Measurements from ENCODE around the gene DUOXA2.
A peak's percentile ranks its signal among the peaks of the same experiment; 100 is the strongest.

DUOXA2 gene

GRCh38 chr15:45148076-45149059, 34.2 kb downstream of the DUOXA2 start:
- no peak for DNase-seq
- intact Hi-C loops (cut with DNase I): no loop called here

- DNase-seq: no peak
- intact Hi-C loops (cut with DNase I): no loop called here
Observed at GRCh38 chr15:45149060-45149459, 34.9 kb downstream of the DUOXA2 start.

GRCh38 chr15:45150481-45150880, 36.4 kb downstream of the DUOXA2 start:
- intact Hi-C loops (cut with DNase I): no loop called here
- no peak for DNase-seq

- intact Hi-C loops (cut with DNase I): no loop called here
- DNase-seq: no peak
Observed at GRCh38 chr15:45150997-45151396, 36.9 kb downstream of the DUOXA2 start.

DNA sequence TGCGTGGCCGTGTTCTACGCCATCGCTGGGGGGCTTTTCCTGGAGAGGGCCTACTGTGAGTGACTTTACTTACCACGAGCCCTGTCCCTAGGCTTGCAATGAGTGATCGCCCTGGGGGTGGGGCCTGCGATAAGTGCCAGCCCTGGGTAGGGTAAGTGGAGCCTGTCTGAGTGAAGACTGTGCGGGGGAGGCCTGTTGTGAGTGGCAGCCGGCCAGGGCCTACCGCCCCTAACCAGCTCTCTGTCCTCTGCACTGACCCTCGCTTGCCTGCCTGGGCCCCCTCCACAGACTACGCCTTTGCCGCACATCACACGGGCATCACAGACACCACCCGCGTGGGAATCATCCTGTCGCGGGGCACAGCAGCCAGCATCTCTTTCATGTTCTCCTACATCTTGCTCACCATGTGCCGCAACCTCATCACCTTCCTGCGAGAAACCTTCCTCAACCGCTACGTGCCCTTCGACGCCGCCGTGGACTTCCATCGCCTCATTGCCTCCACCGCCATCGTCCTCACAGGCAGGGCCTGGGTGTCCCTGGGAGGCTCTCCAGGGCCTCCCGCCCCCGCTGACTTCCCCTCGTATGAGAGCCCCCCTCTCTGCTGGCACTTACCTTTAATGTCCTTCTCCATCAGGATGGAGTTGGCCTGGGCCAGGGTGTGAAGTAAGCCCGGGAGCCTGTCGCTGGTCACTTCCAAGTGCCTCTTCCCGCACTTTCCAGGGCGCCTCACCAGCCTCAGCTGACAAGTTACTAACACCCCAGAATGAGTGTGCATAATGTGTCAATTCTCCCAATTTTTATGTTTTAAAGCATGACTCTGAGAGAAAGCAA, 38.1 kb downstream of the DUOXA2 start:
- intact Hi-C loops (cut with DNase I): no loop called here
- no peak for DNase-seq

GRCh38 chr15:45155739-45156138, 41.6 kb downstream of the DUOXA2 start:
- intact Hi-C loops (cut with DNase I): no loop called here

DNA sequence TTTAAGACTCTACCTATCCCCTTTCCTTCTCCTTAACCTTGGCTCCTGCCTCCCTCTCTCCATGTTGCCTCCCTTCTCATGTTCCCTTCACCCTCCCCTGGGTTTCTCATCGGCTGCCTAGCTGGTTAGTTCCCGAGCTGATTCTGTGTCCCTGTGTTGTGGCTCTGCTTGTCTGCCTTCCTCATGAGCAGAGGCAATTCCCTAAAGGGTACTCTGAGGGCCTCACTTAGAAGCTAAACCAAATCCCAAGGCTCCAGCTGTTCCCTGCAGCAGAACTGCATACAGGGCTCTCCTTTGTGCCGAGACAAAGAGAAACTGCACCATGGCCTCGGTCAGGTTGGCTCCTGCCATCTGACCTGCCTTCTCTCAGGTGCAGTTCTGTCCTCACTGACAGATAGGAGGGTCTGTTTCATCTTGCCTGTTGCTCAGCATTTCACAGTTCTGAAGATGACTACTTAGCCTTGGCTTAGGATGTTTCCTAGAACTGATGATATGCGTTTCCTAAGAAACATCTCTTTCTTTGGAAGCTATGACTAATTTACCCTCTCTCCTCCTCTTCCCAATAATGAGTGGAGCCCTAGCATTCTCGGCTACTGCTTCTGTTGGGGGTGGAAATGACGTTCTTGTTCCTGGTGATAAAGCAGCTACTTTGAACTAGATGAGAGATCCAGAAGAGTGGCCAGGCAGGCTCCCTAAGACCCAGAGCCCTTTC, 42.8 kb downstream of the DUOXA2 start:
- intact Hi-C loops (cut with DNase I): no loop called here
- peak in 15 of 42 donors; percentile 32 to 75 (median 55) for DNase-seq

More at GRCh38 chr15:45155739-45156138, 41.6 kb downstream of the DUOXA2 start:
- DNase-seq: no peak

DNA sequence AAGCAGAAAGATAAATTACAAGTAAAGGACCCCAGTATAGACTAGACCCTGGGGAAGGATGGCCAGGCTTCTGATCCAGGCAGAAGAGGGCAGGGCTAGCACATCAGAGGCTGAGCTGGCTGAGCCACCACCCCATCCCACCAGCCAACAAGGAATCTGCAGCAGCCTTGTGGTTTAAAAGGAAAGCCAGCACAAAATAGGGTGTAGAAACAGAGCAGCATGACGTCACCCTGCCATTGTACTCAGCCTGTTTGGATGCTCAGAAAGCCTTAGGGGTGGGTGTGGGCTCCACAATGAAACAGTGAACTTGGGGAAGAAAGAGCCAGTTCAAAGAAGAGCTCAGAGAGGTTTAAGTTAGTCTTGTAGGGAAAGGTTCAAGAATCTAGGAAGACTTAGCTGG, 43.8 kb downstream of the DUOXA2 start:
- intact Hi-C loops (cut with DNase I): no loop called here
- DNase-seq: peak; percentile 22 to 91 (median 80)

GRCh38 chr15:45161666-45162065, 47.5 kb downstream of the DUOXA2 start:
- intact Hi-C loops (cut with DNase I): no loop called here

GRCh38 chr15:45162771-45163507, 48.8 kb downstream of the DUOXA2 start:
- DNase-seq: peak in 41 of 42 donors; percentile 65 to 94 (median 83)
- intact Hi-C loops (cut with DNase I): no loop called here

More at GRCh38 chr15:45161666-45162065, 47.5 kb downstream of the DUOXA2 start:
- DNase-seq: no peak

DNA sequence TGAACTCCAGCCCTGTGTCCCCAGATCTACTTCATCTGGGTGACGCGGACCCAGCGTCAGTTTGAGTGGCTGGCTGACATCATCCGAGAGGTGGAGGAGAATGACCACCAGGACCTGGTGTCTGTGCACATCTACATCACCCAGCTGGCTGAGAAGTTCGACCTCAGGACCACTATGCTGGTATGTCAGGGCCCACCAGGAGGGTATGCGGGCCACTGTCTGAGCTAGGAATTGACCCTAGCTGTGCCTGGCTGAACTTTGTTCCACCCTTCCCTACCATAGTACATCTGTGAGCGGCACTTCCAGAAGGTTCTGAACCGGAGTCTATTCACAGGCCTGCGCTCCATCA, 49.4 kb downstream of the DUOXA2 start:
- no peak for DNase-seq
- intact Hi-C loops (cut with DNase I): no loop called here

DNA sequence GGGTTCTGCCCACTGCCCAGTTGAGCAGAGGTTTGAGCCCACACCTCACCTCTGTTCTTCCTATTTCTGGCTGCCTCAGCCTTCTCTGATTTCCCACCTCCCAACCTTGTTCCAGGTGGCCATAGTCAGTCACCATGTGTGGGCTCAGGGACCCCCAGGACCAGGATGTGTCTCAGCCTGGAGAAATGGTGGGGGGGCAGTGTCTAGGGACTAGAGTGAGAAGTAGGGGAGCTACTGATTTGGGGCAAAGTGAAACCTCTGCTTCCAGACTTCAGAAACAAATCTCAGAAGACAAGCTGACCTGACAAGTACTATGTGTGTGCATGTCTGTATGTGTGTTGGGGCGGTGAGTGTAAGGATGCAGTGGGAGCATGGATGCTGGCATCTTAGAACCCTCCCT, 50.8 kb downstream of the DUOXA2 start:
- no peak for DNase-seq
- intact Hi-C loops (cut with DNase I): no loop called here

DNA sequence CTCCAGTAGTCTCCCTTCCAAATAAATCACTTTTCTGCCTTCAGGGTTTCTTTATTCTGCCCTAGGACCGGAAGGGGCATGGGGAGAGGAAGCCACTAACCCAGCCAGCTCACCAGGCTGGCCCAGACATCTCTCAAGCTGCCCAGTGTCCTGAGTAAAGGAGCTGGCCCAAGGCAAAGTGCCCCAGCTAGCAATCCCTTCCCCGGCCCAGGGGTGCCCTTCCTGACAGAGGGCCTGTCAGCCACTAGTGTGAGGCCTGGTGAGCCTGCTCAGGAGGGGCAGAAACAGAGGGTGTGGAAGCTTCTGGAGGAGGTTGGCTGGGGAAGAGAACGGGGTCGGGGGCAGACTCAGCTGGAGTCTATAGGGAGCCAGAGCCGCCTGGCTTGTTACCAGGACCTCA, 51.4 kb downstream of the DUOXA2 start:
- intact Hi-C loops (cut with DNase I): no loop called here
- DNase-seq: no peak

DNA sequence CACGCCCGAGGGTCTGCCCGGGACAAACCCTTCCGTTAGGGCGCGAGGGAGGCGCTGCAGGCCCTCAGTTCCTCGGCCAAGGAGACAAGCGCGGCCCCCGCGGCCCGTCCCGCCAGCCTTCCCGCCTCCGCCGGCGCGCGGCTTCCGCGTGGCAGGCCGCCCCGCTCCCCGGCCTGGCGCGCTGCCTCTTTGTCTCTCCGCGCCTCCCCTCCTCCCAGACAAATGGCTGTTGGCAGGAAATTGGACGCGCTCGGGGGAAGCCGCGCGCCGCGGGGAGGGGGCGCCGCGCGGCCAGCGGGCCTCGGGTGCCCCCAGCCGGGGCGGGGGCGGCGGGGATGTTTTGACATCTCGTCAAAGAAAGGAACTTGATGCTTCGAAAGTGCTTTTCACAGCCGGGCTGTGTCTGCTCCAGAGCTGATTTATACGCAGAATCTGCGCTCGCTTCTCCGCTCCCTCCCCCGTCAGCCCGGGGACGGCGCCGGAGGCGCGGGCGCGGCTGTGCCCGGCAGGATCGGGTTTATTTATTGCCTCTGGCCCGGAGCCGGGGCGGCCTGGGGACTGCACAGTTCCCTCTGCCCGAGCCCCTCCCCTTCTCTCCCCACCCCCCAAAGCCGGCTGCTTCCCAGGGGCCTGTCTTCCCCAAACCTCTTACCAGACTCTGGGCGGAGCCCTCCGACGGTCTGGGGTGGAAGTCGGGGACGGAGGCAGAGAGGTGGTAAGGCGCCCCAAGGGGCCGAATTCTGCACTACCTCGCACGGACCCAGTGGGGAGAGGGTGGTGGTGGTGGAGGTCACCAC, 52.9 kb downstream of the DUOXA2 start:
- intact Hi-C loops (cut with DNase I): no loop called here
- DNase-seq: peak; percentile 63 to 93 (median 84)

- DNase-seq: no peak
- intact Hi-C loops (cut with DNase I): loop anchor here (2.0 kb wide), 1 partner anchor 37 kb away; no protein-coding TSS in a partner anchor
Observed at GRCh38 chr15:45167631-45168205, 53.6 kb downstream of the DUOXA2 start.
